ENCODE measurements around the gene RAB1A.

DNA sequence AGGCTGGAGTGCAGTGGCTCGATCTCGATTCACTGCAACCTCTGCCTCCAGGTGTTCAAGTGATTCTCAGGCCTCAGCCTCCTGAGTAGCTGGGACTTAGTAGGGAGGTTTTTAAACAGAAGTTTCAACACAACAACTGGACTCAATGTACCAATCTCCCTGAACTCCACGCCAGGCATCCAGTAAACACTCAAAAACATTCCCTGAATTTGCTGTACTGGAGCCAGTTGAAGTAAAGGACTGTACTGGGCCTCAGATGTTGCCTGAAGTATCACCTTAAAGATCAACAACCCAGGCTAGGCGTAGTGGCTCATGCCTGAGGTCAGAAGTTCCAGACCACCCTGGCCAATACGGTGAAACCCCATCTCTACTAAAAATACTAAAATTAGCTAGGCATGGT, 22.4 kb downstream of the RAB1A start:
- TF ChIP-seq, protein P1, sequence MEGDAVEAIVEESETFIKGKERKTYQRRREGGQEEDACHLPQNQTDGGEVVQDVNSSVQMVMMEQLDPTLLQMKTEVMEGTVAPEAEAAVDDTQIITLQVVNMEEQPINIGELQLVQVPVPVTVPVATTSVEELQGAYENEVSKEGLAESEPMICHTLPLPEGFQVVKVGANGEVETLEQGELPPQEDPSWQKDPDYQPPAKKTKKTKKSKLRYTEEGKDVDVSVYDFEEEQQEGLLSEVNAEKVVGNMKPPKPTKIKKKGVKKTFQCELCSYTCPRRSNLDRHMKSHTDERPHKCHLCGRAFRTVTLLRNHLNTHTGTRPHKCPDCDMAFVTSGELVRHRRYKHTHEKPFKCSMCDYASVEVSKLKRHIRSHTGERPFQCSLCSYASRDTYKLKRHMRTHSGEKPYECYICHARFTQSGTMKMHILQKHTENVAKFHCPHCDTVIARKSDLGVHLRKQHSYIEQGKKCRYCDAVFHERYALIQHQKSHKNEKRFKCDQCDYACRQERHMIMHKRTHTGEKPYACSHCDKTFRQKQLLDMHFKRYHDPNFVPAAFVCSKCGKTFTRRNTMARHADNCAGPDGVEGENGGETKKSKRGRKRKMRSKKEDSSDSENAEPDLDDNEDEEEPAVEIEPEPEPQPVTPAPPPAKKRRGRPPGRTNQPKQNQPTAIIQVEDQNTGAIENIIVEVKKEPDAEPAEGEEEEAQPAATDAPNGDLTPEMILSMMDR (IDR thresholded peaks at IDR 0.05) = no peak
- no peak for TF ChIP-seq POLR2A (IDR thresholded peaks at IDR 0.05)

All from upper lobe of left lung (tissue), 4 donors.